Thyroid gland (tissue), 4 donors: ENCODE measurements around the gene SLC5A11.

Experiments used
- POLR2A ChIP-seq, 2 donors: fragments of 450-650 bp; IDR thresholded peaks; one replicate each; pipeline ENCODE4 v1.6.1; 2017; ENCODE audit warnings: antibody characterized with exemption in 2 of 2, mild to moderate bottlenecking in 2 of 2, moderate library complexity in 1 of 2
- TF ChIP-seq, protein P1 (sequence below), 6 experiments: fragments of 200-600 bp in 3 of 6; fragments of 450-650 bp in 3 of 6; sonication (generic) in 3 of 6; IDR thresholded peaks; one replicate each; pipeline ENCODE4 v1.5.1; 2016 to 2019; ENCODE audit warnings: antibody characterized with exemption in 6 of 6, mild to moderate bottlenecking in 2 of 6, inconsistent platforms in 1 of 6, moderate library complexity in 1 of 6

DNA sequence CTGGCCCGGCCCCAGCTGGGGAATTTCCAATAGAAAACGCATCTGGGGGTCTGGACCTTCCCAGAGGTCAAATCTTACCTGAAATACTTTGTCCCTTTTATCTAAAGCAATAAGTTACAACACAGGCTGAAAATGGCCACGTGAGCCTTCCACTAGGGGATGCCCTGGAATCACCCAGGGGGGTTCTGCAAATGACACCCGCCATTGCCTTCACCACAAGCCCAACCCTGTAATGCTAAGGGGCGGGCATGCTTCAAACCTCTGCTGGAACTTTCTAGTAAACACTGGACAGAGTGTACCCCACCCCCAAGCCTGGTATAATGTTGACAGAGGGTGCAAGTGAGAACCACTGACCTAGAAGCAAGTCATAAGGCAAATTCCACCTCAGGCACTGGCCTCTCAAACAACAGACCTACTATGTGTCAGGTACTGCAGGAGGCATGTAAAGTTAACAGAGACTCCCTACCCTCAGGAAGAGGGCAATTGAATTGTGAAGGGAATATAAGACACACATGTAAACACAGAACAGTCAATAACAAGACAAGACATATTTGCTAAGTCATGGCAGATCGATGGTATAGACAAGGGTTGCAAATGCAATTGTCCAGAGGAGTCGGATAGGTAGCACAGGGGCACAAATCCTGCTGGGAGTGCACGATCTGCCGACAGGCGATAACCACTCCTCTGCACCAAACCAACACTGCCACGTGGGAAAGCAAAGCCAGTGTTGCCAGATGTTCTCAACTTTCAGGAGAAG, 110.4 kb downstream of the SLC5A11 start:
- TF ChIP-seq, protein P1, sequence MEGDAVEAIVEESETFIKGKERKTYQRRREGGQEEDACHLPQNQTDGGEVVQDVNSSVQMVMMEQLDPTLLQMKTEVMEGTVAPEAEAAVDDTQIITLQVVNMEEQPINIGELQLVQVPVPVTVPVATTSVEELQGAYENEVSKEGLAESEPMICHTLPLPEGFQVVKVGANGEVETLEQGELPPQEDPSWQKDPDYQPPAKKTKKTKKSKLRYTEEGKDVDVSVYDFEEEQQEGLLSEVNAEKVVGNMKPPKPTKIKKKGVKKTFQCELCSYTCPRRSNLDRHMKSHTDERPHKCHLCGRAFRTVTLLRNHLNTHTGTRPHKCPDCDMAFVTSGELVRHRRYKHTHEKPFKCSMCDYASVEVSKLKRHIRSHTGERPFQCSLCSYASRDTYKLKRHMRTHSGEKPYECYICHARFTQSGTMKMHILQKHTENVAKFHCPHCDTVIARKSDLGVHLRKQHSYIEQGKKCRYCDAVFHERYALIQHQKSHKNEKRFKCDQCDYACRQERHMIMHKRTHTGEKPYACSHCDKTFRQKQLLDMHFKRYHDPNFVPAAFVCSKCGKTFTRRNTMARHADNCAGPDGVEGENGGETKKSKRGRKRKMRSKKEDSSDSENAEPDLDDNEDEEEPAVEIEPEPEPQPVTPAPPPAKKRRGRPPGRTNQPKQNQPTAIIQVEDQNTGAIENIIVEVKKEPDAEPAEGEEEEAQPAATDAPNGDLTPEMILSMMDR (IDR thresholded peaks at IDR 0.05): no peak
- TF ChIP-seq POLR2A (IDR thresholded peaks at IDR 0.05): no peak
